H1 (cell line): ENCODE data around the gene CASQ2. TPM values are rescaled to one million over a fixed set of nuclear protein-coding genes. Genes with fewer than 3 reads are reported as not detected.

Experiments used
- CBX5 ChIP-seq: fragments of 300-800, 300-1000 bp; sonication (generic); IDR thresholded peaks from 2 replicates; pipeline ENCODE4 v1.7.1; 2016; ENCODE audit warnings: antibody characterized with exemption, low read length, low read depth
- polyA plus RNA-seq, 7 experiments: library from polyadenylated mRNA; depleted of rRNA in 3 of 7; stranded (reverse) in 5 of 7; unstranded in 2 of 7; fragments of >200 nt in 5 of 7; fragments of 200-250 nt in 2 of 7; gene quantifications; 1 replicate in 5 of 7; 2 replicates in 1 of 7; 4 replicates in 1 of 7; pipeline versions ENCODE4 v1.2.1 to v1.2.3, GENCODE V29; 2011 to 2013; ENCODE audit warnings: missing spikeins in 2 of 7, mixed read lengths in 2 of 7
- total RNA-seq: library from RNA; stranded (reverse); fragmentation: NEBNext Ultra II Directional; extraction: Animal tissue kit (Norgen Biotek cat#: 25700); gene quantifications from 2 replicates; pipeline ENCODE4 v1.2.1, GENCODE V29; 2021
- TF ChIP-seq, protein P1 (sequence below): IDR thresholded peaks from 2 replicates; pipeline ENCODE4 v1.6.1; 2012; ENCODE audit warnings: inconsistent platforms

CASQ2 gene
- total and polyA plus RNA-seq, 2 of the 8 experiments (the other 6 are each of a cell fraction or from before 2014, with no cell fraction given), result not detected

- TF ChIP-seq, protein P1, sequence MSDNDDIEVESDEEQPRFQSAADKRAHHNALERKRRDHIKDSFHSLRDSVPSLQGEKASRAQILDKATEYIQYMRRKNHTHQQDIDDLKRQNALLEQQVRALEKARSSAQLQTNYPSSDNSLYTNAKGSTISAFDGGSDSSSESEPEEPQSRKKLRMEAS, result no peak
- TF ChIP-seq CBX5, result no peak
Observed at GRCh38 chr1:115682792-115683191, 85.7 kb downstream of the CASQ2 start (continued).
